OCI-LY7 (cell line): Measurements from ENCODE around the gene SLC16A6. TPM values are rescaled to one million over a fixed set of nuclear protein-coding genes. Genes with fewer than 3 reads are reported as not detected.

Source experiments
- BruUV-seq: library from RNA; stranded (reverse); fragments of 400-500 nt; replicated peaks from 2 replicates; lab custom pipeline; 2021; lab: Mats Ljungman, UMichigan
- CTCF ChIA-PET: fragments of 300-600 bp; sonication (Branson Sonifier 250); formaldehyde crosslinking; loops from one replicate; lab custom pipeline; 2022; ENCODE audit warnings: antibody characterized with exemption; ENCODE audit not compliant: unreplicated experiment; lab: Charles Lee
- POLR2A ChIA-PET: fragments of 300-600 bp; sonication (Branson Sonifier 250); formaldehyde crosslinking; loops from one replicate; lab custom pipeline; 2022; ENCODE audit warnings: antibody characterized with exemption; lab: Charles Lee
- DNase-seq: peaks from one replicate; pipeline ENCODE4 v3.0.0-alpha.2; 2015; ENCODE audit warnings: low spot score
- H2AFZ ChIP-seq: fragments of 200-600 bp; sonication (generic), shearing (Covaris generic); 2 replicates; pipeline ENCODE4 v1.6.1; 2014; ENCODE audit warnings: mild to moderate bottlenecking, antibody characterized with exemption, low read length, moderate library complexity
- H3K27ac ChIP-seq: fragments of 200-600 bp; sonication (generic); 2 replicates; pipeline ENCODE4 v1.5.1; 2014; ENCODE audit warnings: mixed run types, low read depth, mild to moderate bottlenecking, moderate library complexity, low read length, inconsistent platforms; ENCODE audit not compliant: poor library complexity, severe bottlenecking
- H3K36me3 ChIP-seq: fragments of 200-600 bp; sonication (generic); 2 replicates; pipeline ENCODE4 v1.6.1; 2014; ENCODE audit warnings: mild to moderate bottlenecking, antibody characterized with exemption, low read length, moderate library complexity, mixed read lengths; ENCODE audit not compliant: insufficient read depth
- H3K4me1 ChIP-seq: fragments of 200-600 bp; sonication (generic); 2 replicates; pipeline ENCODE4 v1.5.1; 2014; ENCODE audit warnings: mild to moderate bottlenecking, low read length; ENCODE audit not compliant: insufficient read depth, poor library complexity, severe bottlenecking
- H3K4me2 ChIP-seq: fragments of 200-600 bp; sonication (generic); 2 replicates; pipeline ENCODE4 v1.6.1; 2014; ENCODE audit warnings: mild to moderate bottlenecking, low read length
- H3K4me3 ChIP-seq: fragments of 200-600 bp; sonication (generic); 2 replicates; pipeline ENCODE4 v1.5.1; 2014; ENCODE audit warnings: mild to moderate bottlenecking, low read depth, low read length; ENCODE audit not compliant: poor library complexity, severe bottlenecking
- H3K79me2 ChIP-seq: fragments of 200-600 bp; sonication (generic); 2 replicates; pipeline ENCODE4 v1.6.1; 2016; ENCODE audit warnings: low read depth, mild to moderate bottlenecking, low read length, moderate library complexity, mixed read lengths; ENCODE audit not compliant: insufficient read depth
- H3K9me2 ChIP-seq: fragments of 200-600 bp; sonication (generic); 2 replicates; pipeline ENCODE4 v1.6.1; 2016; ENCODE audit warnings: mild to moderate bottlenecking, low read length, mixed read lengths; ENCODE audit not compliant: insufficient read depth
- H3K9me3 ChIP-seq: fragments of 200-600 bp; sonication (generic); 2 replicates; pipeline ENCODE4 v1.6.1; 2014; ENCODE audit warnings: mild to moderate bottlenecking, mixed run types, low read length, mixed read lengths
- H4K20me1 ChIP-seq: fragments of 200-600 bp; sonication (generic); 2 replicates; pipeline ENCODE4 v1.6.1; 2014; ENCODE audit warnings: mild to moderate bottlenecking, antibody characterized with exemption, low read length, moderate library complexity, mixed read lengths; ENCODE audit not compliant: insufficient read depth
- CTCF ChIP-seq: fragments of 200-600 bp; sonication (generic); conservative IDR thresholded peaks from 2 replicates; pipeline ENCODE4 v1.5.1; 2014; ENCODE audit warnings: mild to moderate bottlenecking, antibody characterized with exemption, low read length, moderate library complexity, mixed read lengths
- EZH2phosphoT487 ChIP-seq: fragments of 200-600 bp; sonication (generic); IDR thresholded peaks from 2 replicates; pipeline ENCODE4 v1.6.1; 2018; ENCODE audit warnings: low read depth, borderline replicate concordance, mild to moderate bottlenecking, mixed run types, antibody characterized with exemption, low read length, moderate library complexity, mixed read lengths
- intact Hi-C: fragments of 100-400 bp; cut with micrococcal nuclease; formaldehyde crosslinking; loops from one replicate; pipeline ENCODE4 v1.10.0; 2022; ENCODE audit not compliant: unreplicated experiment
- total RNA-seq, 2 experiments: library from RNA; depleted of rRNA in 1 of 2; stranded (reverse); fragments of >200 nt in 1 of 2; shearing (Covaris generic) in 1 of 2; gene quantifications; 2 replicates each; pipeline ENCODE4 v1.2.3, GENCODE V29; 2014 to 2022

The SLC16A6 gene
- total RNA-seq, 2 experiments from 2014 or later: 4.5 to 18.9 TPM

GRCh38 chr17:68317458-68317857 is 26.5 kb upstream of the SLC16A6 start:
- Histone ChIP-seq H3K4me1 (peaks cover 21% of the 10 kb centered on the region), H4K20me1 (no peaks in the 10 kb centered on the region), H3K4me2 (no peak overlapping the region), H3K27ac (no peak overlapping the region), H3K9me2 (no peaks in the 10 kb centered on the region), H3K79me2 (no peaks in the 10 kb centered on the region), H3K9me3 (no peaks in the 10 kb centered on the region), H2AFZ (no peak overlapping the region), H3K4me3 (no peak overlapping the region), H3K36me3 (no peaks in the 10 kb centered on the region)
- no peak for DNase-seq
- BruUV-seq: no TSS peak
- TF ChIP-seq EZH2phosphoT487 (no peak), CTCF (no peak)
- intact Hi-C loops: no loop called here
- ChIA-PET POLR2A (interaction anchor here (0.6 to 1.9 kb wide), 8 partner anchors 10 to 1006 kb away, joined by 3 to 6 read pairs (median 4); no protein-coding TSS in a partner anchor), CTCF (interaction anchor here (1.2 kb wide), 1 partner anchor 81 kb away, joined by 3 read pairs; no protein-coding TSS in a partner anchor)

GRCh38 chr17:68315930-68316329 is 25.0 kb upstream of the SLC16A6 start:
- no peak for TF ChIP-seq EZH2phosphoT487
- no peak for TF ChIP-seq CTCF
- intact Hi-C loops: no loop called here
- H3K4me1 ChIP-seq: peaks cover 21% of the 10 kb centered on the region
- H3K9me3 ChIP-seq: no peaks in the 10 kb centered on the region
- no peak overlapping the region for H3K4me2 ChIP-seq
- no peak overlapping the region for H3K4me3 ChIP-seq
- no peak overlapping the region for H2AFZ ChIP-seq
- POLR2A ChIA-PET: interaction anchor here (0.6 to 1.2 kb wide), 4 partner anchors 18 to 158 kb away, joined by 3 to 4 read pairs (median 3); no protein-coding TSS in a partner anchor
- no peak for DNase-seq
- no peaks in the 10 kb centered on the region for H3K79me2 ChIP-seq
- no TSS peak for BruUV-seq
- H3K36me3 ChIP-seq: no peaks in the 10 kb centered on the region
- no peaks in the 10 kb centered on the region for H3K9me2 ChIP-seq
- no peak overlapping the region for H3K27ac ChIP-seq
- CTCF ChIA-PET: no interaction called here
- H4K20me1 ChIP-seq: no peaks in the 10 kb centered on the region

- Histone ChIP-seq H3K4me2 (no peak overlapping the region), H3K4me3 (no peak overlapping the region)
- intact Hi-C loops: no loop called here
Observed at GRCh38 chr17:68314916-68315535, 24.1 kb upstream of the SLC16A6 start.

More at GRCh38 chr17:68314916-68315535, 24.1 kb upstream of the SLC16A6 start:
- Histone ChIP-seq H3K36me3 (no peaks in the 10 kb centered on the region), H3K9me2 (no peaks in the 10 kb centered on the region), H3K27ac (no peak overlapping the region), H2AFZ (no peak overlapping the region), H3K79me2 (no peaks in the 10 kb centered on the region), H3K9me3 (no peaks in the 10 kb centered on the region), H3K4me1 (peaks cover 17% of the 10 kb centered on the region), H4K20me1 (no peaks in the 10 kb centered on the region)
- ChIA-PET POLR2A (interaction anchor here (0.6 to 1.8 kb wide), 3 partner anchors 10 to 159 kb away, joined by 3 to 8 read pairs (median 4); no protein-coding TSS in a partner anchor), CTCF (no interaction called here)
- BruUV-seq: TSS peak; percentile 32
- DNase-seq: no peak
- no peak for TF ChIP-seq CTCF
- no peak for TF ChIP-seq EZH2phosphoT487
